Brain microvascular endothelial cell (primary cell): ENCODE data around the gene ABTB1.

Experiments
- DNase-seq: peaks from one replicate; pipeline ENCODE4 v3.0.0-alpha.2; 2020
- H3K27ac ChIP-seq: fragments of 250-450 bp; sonication (Bioruptor Pico); 2 replicates; pipeline ENCODE4 v1.5.1; 2020; ENCODE audit warnings: mild to moderate bottlenecking, moderate library complexity
- H3K27me3 ChIP-seq: fragments of 250-450 bp; sonication (Bioruptor Pico); replicated peaks from 2 replicates; pipeline ENCODE4 v1.5.1; 2020; ENCODE audit warnings: mild to moderate bottlenecking
- H3K36me3 ChIP-seq: fragments of 250-450 bp; sonication (Bioruptor Pico); replicated peaks from 2 replicates; pipeline ENCODE4 v1.5.1; 2020; ENCODE audit warnings: mild to moderate bottlenecking
- H3K4me3 ChIP-seq: 2 replicates; pipeline ENCODE4 v1.5.1; 2011; ENCODE audit warnings: low read depth, mild to moderate bottlenecking, control low read depth, low read length, moderate library complexity
- in situ Hi-C: cut with HindIII; loops from 2 replicates; pipeline ENCODE4 v1.10.0; 2017; ENCODE audit warnings: low sequenced_read_pairs, low pct_ligation_motif_present
- TF ChIP-seq, protein P1 (sequence below): IDR thresholded peaks from 2 replicates; pipeline ENCODE4 v1.5.1; 2011; ENCODE audit warnings: low read depth, mild to moderate bottlenecking, moderate library complexity, low read length, control low read depth, inconsistent platforms; ENCODE audit errors: missing control alignments

Gene ABTB1

DNA sequence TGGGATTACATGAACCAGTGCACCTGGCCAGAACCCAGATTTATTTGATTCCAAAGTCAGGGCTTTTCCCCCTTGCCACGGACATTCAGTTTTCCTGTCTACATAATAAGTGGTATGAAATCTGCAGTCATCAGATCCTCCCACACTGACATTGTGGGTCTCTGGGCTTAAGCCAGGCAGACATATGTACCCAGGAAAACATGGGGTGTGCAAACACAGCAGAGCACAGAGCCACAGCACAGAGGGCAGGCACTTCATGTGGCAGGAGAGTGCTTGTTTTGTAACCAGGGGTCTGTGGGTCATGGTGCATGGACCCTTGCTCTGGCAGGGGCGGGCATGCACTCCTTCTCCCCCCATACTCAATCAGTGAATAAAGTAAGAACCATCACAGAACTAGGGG, 6.1 kb upstream of the ABTB1 start:
- DNase-seq = no peak
- Histone ChIP-seq H3K4me3 (no peak overlapping the region), H3K27me3 (no peaks in the 10 kb centered on the region), H3K27ac (no peak overlapping the region), H3K36me3 (no peaks in the 10 kb centered on the region)
- in situ Hi-C loops = no loop called here
- TF ChIP-seq, protein P1, sequence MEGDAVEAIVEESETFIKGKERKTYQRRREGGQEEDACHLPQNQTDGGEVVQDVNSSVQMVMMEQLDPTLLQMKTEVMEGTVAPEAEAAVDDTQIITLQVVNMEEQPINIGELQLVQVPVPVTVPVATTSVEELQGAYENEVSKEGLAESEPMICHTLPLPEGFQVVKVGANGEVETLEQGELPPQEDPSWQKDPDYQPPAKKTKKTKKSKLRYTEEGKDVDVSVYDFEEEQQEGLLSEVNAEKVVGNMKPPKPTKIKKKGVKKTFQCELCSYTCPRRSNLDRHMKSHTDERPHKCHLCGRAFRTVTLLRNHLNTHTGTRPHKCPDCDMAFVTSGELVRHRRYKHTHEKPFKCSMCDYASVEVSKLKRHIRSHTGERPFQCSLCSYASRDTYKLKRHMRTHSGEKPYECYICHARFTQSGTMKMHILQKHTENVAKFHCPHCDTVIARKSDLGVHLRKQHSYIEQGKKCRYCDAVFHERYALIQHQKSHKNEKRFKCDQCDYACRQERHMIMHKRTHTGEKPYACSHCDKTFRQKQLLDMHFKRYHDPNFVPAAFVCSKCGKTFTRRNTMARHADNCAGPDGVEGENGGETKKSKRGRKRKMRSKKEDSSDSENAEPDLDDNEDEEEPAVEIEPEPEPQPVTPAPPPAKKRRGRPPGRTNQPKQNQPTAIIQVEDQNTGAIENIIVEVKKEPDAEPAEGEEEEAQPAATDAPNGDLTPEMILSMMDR = no peak

GRCh38 chr3:127667119-127667681, 5.6 kb upstream of the ABTB1 start:
- in situ Hi-C loops = no loop called here
- no peak overlapping the region for H3K4me3 ChIP-seq
- H3K36me3 ChIP-seq = no peaks in the 10 kb centered on the region
- no peak overlapping the region for H3K27ac ChIP-seq
- H3K27me3 ChIP-seq = no peaks in the 10 kb centered on the region
- DNase-seq = no peak
- TF ChIP-seq, protein P1 = no peak

- in situ Hi-C loops = no loop called here
- H3K4me3 ChIP-seq = no peak overlapping the region
- H3K36me3 ChIP-seq = no peaks in the 10 kb centered on the region
- TF ChIP-seq, protein P1 = no peak
- no peak for DNase-seq
- H3K27ac ChIP-seq = no peak overlapping the region
- H3K27me3 ChIP-seq = no peaks in the 10 kb centered on the region
Observed at GRCh38 chr3:127668906-127669305, 3.8 kb upstream of the ABTB1 start.

DNA sequence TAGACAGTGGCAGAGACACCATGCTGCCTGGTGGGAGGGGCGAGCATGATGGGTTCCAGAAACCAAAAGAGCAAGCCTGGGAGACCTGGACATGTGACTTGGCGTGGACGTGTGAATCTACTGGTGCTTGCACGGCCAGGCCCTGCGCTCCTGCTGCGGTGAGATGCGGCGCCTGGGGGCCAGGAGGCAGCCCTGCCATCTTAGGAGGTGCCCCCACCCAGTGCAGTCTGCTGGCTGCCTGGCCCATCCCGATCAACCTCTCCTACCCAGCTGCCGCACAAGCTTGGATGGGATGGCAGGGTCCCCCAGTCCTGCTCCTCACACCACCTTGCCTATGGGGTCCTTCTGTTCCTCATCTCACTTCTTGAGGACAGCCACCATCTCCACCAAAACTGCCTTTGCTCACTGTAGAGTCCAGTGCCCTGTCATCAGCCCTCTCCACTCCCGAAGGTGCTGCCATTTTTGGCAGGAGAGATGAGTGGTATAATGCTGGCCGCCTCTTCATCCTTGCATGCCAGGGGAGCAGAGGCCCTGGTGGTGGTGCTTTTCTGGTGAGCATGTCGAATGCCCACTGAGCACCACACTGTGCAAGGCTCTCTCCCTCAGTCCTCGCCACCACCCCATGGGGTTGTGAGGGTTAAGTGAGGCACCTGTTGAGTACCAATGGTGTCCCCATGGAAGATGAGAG, 3.1 kb upstream of the ABTB1 start:
- H3K27ac ChIP-seq = no peak overlapping the region
- DNase-seq = no peak
- no peaks in the 10 kb centered on the region for H3K27me3 ChIP-seq
- TF ChIP-seq, protein P1 = no peak
- no peak overlapping the region for H3K4me3 ChIP-seq
- in situ Hi-C loops = no loop called here
- H3K36me3 ChIP-seq = no peaks in the 10 kb centered on the region

- TF ChIP-seq, protein P1 = no peak
- no peak for DNase-seq
- H3K4me3 ChIP-seq = no peak overlapping the region
- H3K36me3 ChIP-seq = no peaks in the 10 kb centered on the region
- no peak overlapping the region for H3K27ac ChIP-seq
- in situ Hi-C loops = no loop called here
- H3K27me3 ChIP-seq = no peaks in the 10 kb centered on the region
Observed at GRCh38 chr3:127670229-127670559, 2.6 kb upstream of the ABTB1 start.
